Mucosa of stomach (tissue), 1 donor: ENCODE measurements around the gene GLYATL3.
"Not testable (repeated sequence)": the region's sequence is repeated elsewhere in the genome, so short reads cannot be mapped to it uniquely, and the experiment has no call there.

ENCODE experiments used
- H3K27me3 ChIP-seq: one replicate; pipeline ENCODE4 v1.7.0; 2013; ENCODE audit warnings: mild to moderate bottlenecking, low read length; ENCODE audit not compliant: control insufficient read depth, insufficient read depth
- H3K36me3 ChIP-seq: one replicate; pipeline ENCODE4 v1.7.0; 2013; ENCODE audit warnings: low read length; ENCODE audit not compliant: control insufficient read depth, insufficient read depth
- H3K4me1 ChIP-seq: one replicate; pipeline ENCODE4 v1.7.0; 2013; ENCODE audit warnings: mild to moderate bottlenecking, low read length; ENCODE audit not compliant: control insufficient read depth, insufficient read depth
- H3K4me3 ChIP-seq: one replicate; pipeline ENCODE4 v1.7.0; 2013; ENCODE audit warnings: low read length
- H3K9ac ChIP-seq: one replicate; pipeline ENCODE4 v1.7.0; 2013; ENCODE audit warnings: mild to moderate bottlenecking, low read length, moderate library complexity
- H3K9me3 ChIP-seq: one replicate; pipeline ENCODE4 v1.7.0; 2013; ENCODE audit warnings: mild to moderate bottlenecking, low read length, moderate library complexity; ENCODE audit not compliant: control insufficient read depth
- donor health status: Pancreatic carcinoma.

The GLYATL3 gene

GRCh38 chr6:49481846-49482245, 17.9 kb upstream of the GLYATL3 start:
- not testable (repeated sequence) for H3K9me3 ChIP-seq, H3K27me3 ChIP-seq, H3K9ac ChIP-seq, H3K36me3 ChIP-seq, H3K4me1 ChIP-seq, H3K4me3 ChIP-seq

DNA sequence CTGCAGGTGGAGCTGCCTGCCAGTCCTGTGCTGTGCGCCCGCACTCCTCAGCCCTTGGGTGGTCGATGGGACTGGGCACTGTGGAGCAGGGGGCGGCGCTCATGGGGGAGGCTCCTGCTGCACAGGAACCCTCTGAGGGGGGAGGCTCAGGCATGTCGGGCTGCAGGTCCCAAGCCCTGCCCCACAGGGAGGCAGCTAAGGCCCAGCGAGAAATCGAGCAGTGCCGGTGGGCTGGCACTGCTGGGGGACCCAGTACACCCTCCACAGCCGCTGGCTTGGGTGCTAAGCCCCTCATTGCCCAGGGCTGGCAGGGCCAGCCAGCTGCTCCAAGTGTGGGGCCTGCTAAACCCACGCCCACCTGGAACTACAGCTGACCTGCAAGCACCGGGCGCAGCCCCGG, 16.3 kb upstream of the GLYATL3 start:
- H3K4me1 ChIP-seq, H3K4me3 ChIP-seq, H3K36me3 ChIP-seq, H3K9me3 ChIP-seq, H3K27me3 ChIP-seq, H3K9ac ChIP-seq: not testable (repeated sequence)

DNA sequence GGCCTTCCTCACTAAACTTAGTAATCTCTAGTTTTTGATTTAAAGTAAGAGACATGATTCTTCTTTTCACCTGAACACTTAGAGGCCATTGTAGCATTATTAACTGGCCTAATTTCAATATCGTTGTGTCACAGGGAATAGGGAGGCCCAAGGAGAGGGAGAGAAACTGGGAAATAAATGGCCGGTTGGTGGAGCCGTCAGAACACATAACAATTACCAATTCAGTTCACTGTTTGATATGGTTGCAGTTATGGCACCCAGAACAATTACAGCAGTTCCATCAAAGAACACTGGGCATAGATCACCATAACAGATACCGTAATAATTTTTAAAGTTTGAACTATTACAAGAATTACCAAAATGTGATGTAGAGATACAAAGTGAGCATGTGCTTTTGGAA, 9.1 kb upstream of the GLYATL3 start:
- Histone ChIP-seq H3K4me1 (no peaks in the 10 kb centered on the region), H3K27me3 (no peaks in the 10 kb centered on the region), H3K4me3 (no peak overlapping the region), H3K36me3 (no peaks in the 10 kb centered on the region), H3K9ac (no peak overlapping the region), H3K9me3 (no peaks in the 10 kb centered on the region)

- Histone ChIP-seq H3K4me1 (no peaks in the 10 kb centered on the region), H3K9me3 (no peaks in the 10 kb centered on the region), H3K4me3 (no peak overlapping the region), H3K9ac (no peak overlapping the region), H3K36me3 (no peaks in the 10 kb centered on the region), H3K27me3 (no peaks in the 10 kb centered on the region)
Observed at GRCh38 chr6:49497304-49497703, 2.4 kb upstream of the GLYATL3 start.

DNA sequence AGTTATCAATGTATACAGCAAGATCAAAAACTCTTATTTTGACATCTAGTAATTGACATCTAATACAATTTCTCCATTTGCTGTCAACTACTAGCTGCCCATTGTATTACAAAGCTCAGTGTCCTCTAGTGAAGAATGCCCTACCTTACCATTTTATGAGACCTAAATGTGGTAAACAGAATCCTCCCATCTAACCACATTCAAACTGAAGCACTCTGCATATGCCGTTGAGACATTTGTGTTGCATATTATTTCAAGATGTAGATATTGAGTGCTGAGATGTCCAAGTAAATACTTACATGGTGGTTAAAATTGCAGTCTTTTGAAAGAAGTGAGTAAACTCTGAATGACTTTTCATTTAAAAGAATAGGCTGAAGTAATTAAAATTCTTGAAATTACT, 597 bp upstream of the GLYATL3 start:
- Histone ChIP-seq H3K4me3 (no peak overlapping the region), H3K9me3 (no peaks in the 10 kb centered on the region), H3K27me3 (no peaks in the 10 kb centered on the region), H3K36me3 (no peaks in the 10 kb centered on the region), H3K9ac (no peak overlapping the region), H3K4me1 (no peaks in the 10 kb centered on the region)

GRCh38 chr6:49504666-49505065, 4.9 kb downstream of the GLYATL3 start:
- Histone ChIP-seq H3K4me1 (peaks cover 14% of the 10 kb centered on the region), H3K9ac (no peak overlapping the region), H3K9me3 (no peaks in the 10 kb centered on the region), H3K36me3 (no peaks in the 10 kb centered on the region), H3K27me3 (no peaks in the 10 kb centered on the region), H3K4me3 (no peak overlapping the region)

DNA sequence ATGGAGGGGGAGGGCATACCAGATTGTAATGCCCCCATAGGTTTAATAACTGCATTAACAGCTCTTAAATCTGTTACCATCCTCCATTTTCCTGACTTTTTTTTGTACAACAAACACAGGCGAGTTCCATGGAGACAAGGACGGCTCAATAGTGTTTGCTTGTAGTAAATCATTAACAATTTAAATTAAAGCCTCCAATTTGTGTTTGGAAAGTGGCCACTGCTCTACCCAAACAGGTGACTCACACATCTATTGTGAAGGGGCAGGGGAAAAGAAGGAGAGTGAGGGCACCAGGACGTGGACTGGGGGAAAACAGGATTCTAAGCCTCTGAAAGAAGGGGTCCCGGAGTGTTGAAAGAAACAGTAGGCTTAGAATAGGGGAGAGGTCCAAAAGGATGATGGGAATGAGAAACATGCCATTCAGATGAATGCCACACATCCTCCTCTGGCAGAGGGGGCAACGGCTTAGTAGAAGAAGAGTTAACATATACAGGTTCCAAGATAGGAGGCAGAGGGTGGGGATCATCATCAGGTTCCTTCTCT, 6.9 kb downstream of the GLYATL3 start:
- Histone ChIP-seq H3K36me3 (no peaks in the 10 kb centered on the region), H3K4me1 (peaks cover 14% of the 10 kb centered on the region), H3K27me3 (no peaks in the 10 kb centered on the region), H3K9ac (no peak overlapping the region), H3K9me3 (no peaks in the 10 kb centered on the region), H3K4me3 (no peak overlapping the region)

GRCh38 chr6:49509342-49509741, 9.6 kb downstream of the GLYATL3 start:
- no peak overlapping the region for H3K4me3 ChIP-seq
- peaks cover 14% of the 10 kb centered on the region for H3K4me1 ChIP-seq
- H3K27me3 ChIP-seq, result no peaks in the 10 kb centered on the region
- no peaks in the 10 kb centered on the region for H3K36me3 ChIP-seq
- no peaks in the 10 kb centered on the region for H3K9me3 ChIP-seq
- H3K9ac ChIP-seq, result no peak overlapping the region

DNA sequence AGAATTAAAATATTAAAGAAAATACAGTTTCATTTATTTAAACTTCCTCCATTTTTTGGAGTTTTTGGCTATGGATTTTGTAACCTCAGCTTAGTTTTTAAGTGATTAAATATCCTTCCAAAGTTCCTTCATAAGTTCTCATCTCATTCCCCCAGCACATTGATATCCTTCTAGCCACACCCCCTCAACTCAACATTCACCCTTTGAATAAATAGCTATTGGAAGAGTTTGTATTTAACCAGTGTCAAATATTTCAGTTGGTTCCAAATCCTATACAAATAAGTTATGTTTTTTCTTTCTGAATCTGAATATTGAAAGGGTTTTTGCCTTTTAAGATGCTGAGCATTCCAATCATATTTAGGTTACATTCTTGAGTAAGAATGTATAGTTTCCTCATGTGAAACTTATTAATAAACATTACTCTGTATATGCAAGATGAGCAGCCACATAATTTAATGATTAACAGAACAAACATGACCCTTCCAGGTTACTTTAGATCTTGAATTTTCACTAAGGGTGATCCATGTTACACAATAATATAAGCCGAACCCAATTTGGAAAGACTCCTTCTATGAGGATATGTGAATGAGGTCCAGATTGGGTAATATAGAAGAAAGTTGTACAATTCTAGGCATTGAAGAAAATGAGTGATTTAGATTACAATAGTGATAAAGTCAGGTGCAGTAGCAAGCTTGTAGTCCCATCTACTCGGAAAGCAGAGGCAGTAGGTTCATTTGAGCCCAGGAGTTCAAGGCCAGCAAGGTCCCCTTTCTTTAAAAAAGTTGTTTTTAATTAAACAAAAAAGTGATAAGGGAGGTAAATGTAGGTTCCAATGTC, 13.6 kb downstream of the GLYATL3 start:
- Histone ChIP-seq H3K27me3 (no peaks in the 10 kb centered on the region), H3K9me3 (no peaks in the 10 kb centered on the region), H3K36me3 (no peaks in the 10 kb centered on the region)

GRCh38 chr6:49514571-49515484, 15.1 kb downstream of the GLYATL3 start:
- Histone ChIP-seq H3K4me1 (no peaks in the 10 kb centered on the region), H3K9ac (no peak overlapping the region), H3K27me3 (no peaks in the 10 kb centered on the region)

More for the DNA sequence above, 13.6 kb downstream of the GLYATL3 start:
- no peak overlapping the region for H3K4me3 ChIP-seq
- no peak overlapping the region for H3K9ac ChIP-seq
- no peaks in the 10 kb centered on the region for H3K4me1 ChIP-seq

GRCh38 chr6:49515485-49516146, 15.9 kb downstream of the GLYATL3 start:
- Histone ChIP-seq H3K36me3 (no peaks in the 10 kb centered on the region), H3K9ac (no peak overlapping the region), H3K4me3 (no peak overlapping the region), H3K4me1 (no peaks in the 10 kb centered on the region), H3K27me3 (no peaks in the 10 kb centered on the region), H3K9me3 (no peaks in the 10 kb centered on the region)

More at GRCh38 chr6:49514571-49515484, 15.1 kb downstream of the GLYATL3 start:
- H3K4me3 ChIP-seq, result no peak overlapping the region
- H3K36me3 ChIP-seq, result no peaks in the 10 kb centered on the region
- H3K9me3 ChIP-seq, result no peaks in the 10 kb centered on the region

DNA sequence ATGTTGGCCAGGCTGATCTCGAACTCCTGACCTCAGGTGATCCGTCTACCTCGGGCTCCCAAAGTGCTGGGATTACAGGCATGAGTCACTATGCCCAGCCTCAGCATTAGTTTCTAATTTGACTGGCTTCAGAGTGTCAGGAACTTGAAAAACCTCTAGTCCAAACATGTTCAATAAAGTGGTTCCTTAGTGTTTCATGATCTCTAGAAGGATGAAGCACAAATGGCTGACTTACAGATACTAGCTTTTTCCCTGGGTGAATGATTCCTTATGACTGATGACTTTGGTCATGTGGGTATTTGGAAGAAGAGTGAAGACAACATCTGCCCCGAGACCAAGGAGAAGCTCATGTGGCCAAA, 16.4 kb downstream of the GLYATL3 start:
- Histone ChIP-seq H3K4me3 (no peak overlapping the region), H3K9ac (no peak overlapping the region), H3K9me3 (no peaks in the 10 kb centered on the region), H3K36me3 (no peaks in the 10 kb centered on the region), H3K4me1 (no peaks in the 10 kb centered on the region), H3K27me3 (no peaks in the 10 kb centered on the region)
